Measurements from ENCODE around the gene NPHP4.

Gene NPHP4

DNA sequence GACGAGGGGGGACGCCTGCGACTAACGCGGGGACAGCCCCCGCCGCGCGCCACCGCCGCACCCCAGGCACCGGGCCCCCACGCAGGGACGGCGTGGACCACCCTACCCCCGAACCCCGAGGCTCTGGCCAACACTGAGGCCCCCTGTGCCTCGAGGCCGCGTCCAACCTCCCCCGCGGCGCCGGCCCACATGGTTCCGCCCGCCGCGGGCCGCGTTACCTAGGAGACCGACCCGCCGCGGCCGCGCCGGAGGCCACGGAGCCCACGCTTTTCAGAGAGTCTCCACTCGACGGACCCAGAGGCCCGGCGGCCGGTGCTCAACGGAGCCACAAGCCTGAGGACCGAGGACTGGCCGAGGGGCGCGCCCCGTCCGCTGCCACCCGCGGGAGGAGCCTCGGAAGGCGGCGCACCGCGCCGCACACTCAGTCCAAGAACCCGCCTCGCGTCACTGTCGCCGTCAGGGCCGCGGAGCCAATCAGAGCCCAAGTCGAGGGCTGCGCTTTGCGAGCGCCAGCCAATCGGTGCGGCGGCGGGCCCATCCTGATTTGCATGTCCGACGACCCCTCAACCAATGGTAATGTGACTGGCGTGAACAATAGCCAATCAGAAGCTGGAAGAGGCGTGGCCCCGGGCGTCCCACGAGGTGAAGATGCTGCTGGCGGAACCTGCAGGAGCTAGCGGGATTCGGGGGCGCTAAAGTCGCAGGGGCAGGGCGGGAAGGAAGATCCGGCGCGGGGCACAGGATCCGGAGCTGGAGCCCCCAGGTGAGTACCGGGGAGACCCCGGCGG is at the start of gene NPHP4:
TSS of gene NPHP4 (minus strand) at position 400 of the 788 bp plus-strand sequence. CDS start 6,136 bp downstream, outside the sequence.
- DNase-seq (ENCODE audit: low read depth in 2 of 2): peak; percentile 97 to 99

DNA sequence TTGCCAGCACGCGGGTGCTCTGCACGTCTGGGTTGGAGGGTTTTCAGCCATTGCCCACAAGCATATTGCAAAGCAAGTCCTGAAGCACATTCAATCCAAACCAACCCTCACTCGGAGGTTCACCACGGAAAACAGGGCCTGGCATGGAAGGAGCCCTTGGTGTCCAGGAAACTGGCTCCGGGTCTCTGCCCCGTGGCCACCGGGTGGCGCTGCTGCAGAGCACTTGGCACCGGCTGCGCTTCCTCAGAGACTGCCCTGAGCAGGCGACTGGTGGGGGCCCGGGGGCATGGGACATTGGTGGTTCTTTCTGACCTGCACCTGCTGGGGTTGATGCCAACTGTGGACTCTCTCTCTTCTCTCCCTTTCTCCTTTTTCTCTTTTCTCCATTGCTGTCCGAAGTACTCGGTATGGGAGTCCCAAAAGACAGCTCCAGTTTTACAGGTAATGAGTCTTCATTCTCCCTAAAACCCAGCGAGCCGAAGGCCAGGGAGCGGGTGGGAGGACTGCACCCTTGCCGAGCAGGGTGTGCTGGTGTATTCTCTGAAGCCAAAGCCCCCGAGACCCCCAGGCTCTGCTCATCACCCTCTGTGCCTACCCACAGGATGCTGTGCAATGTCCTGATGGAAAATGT is 49.3 kb upstream of the NPHP4 start:
- DNase-seq (ENCODE audit: low read depth in 2 of 2): no peak

- DNase-seq (ENCODE audit: low read depth in 2 of 2): no peak
These were observed 48.7 kb upstream of the NPHP4 start for GRCh38 chr1:6040861-6041415.

DNA sequence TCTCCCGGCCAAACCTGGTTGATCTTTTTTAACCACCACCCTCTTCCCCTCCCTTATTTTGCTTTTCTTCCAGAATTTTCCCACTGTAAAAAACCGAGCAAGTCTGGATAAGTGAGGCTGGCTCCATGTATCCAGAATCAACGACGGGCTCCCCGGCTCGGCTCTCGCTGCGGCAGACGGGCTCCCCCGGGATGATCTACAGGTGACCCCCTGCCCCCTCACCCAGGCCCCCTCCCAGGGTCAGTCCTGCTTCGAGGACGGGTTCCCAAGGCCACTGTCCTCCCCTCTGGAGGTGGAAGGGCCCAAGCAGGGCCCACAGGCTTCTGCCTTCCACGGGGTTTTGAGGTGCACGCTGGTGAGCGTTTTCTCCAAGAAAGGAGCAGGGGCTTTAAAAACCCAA is 48.2 kb upstream of the NPHP4 start:
- DNase-seq (ENCODE audit: low read depth in 2 of 2): no peak

DNA sequence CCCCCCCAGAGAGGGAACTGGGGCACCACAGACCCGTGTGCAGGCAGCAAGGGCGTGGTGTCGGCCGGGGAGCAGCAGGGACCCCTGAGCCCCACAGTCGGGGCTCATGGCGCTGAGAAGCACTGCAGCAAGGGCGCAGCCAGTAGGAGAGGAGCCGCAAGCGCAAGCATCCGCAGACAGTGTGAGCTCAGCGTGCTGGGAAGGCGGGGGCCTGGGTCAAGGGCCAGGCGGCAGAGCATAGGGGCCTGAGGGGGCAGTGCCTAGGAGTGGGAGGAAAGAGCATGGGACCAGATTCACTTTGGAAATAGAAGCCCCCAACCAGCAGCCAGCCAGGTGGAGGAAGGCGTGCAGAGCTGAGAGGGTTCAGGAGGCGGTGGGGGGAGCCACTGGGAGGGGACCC is 46.8 kb upstream of the NPHP4 start:
- no peak for DNase-seq (ENCODE audit: low read depth in 2 of 2)

DNA sequence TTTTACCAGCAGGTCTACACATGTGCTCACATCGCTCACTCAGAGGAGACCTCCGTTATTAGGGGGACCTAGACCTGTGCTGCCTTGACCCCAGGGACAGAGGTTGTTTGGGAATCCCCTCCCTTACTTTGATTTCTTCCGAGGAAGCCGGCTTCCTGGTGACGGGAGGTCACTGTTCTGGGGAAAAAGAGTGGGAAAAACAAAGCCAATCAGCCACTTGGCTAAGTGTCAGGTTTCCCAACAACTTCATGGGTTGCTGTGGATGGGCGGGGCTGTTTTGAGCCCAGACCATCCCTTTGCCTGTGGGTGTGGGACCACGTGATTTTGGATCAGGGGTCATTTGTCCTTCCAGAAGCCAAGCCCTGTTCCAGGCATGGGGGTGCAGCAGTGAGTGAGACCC is 46.4 kb upstream of the NPHP4 start:
- no peak for DNase-seq (ENCODE audit: low read depth in 2 of 2)

- DNase-seq (ENCODE audit: low read depth in 2 of 2): no peak
These were observed 45.1 kb upstream of the NPHP4 start for GRCh38 chr1:6037338-6037762.

DNA sequence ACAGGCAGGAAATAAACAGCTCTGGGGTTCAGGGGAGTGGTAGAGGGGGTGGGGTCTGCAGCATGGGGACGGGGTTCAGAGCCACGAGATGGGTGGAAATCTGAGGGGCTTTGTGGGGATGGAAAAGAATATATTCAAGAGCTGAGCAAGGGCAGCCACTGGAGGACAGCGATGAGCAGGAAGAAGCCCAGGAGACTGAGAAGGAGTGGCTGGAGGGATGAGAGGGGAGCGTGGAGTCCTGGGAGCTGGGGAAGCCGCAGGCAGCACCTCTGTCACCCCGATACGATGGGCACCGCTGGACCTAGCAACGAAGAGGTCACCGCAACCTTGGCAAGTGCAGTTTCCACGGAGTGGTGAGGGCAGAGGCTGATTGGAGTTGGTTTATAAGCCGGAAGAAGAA is 43.5 kb upstream of the NPHP4 start:
- DNase-seq (ENCODE audit: low read depth in 2 of 2): no peak

- no peak for DNase-seq (ENCODE audit: low read depth in 2 of 2)
These were observed 43.1 kb upstream of the NPHP4 start for GRCh38 chr1:6035303-6035702.

DNA sequence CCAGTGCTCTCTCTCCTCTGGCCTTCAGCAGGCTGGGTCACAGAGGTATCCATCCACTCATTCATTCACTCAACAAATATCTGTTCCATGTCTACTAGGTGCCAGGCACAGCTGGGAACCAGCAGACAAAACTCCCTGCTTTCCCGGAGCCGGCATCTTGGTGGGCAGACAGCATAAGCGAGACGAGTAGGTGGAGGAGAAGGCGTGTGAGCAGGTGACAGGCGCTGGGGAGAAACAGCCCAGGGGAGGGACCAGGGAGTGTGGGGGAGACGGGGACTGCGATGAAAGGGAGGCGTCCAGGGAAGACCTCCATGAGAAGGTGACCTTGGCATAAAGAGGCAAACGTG is 42.5 kb upstream of the NPHP4 start:
- DNase-seq (ENCODE audit: low read depth in 2 of 2): no peak

- DNase-seq (ENCODE audit: low read depth in 2 of 2): peak in 1 of 2 donors; percentile 22
These were observed 41.9 kb upstream of the NPHP4 start for GRCh38 chr1:6033986-6034749.

- no peak for DNase-seq (ENCODE audit: low read depth in 2 of 2)
These were observed 40.9 kb upstream of the NPHP4 start for GRCh38 chr1:6033124-6033523.

DNA sequence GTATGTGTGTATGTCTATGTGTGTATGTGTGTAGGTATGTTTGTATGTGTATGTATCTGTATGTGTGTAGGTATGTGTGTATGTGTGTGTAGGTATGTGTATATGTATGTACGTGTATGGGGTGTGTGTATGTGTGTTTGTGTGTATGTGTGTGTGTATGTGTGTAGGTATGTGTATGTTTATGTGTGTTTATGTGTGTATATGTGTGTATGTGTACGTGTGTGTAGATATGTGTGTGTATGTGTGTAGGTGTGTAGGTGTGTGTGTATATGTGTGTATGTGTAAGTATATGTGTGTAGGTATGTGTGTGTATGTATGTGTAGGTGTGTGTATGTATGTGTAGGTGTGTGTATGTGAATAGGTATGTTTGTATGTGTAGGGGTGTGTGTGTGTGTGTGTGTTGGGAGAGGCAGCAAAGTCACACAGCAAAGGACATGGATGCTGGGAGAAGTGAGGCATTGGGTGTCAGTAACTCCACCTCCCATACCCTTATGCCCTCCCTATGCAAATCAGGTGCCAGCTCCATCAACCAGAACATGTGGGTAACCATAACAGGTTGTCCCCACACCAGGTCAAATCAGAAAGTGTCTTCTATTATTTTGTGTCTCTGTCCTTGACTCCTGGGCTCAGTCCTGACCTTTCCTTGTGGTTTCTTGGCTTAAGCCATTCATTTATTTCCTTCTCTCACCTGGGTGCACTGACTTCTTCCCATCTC is 38.5 kb upstream of the NPHP4 start:
- no peak for DNase-seq (ENCODE audit: low read depth in 2 of 2)

DNA sequence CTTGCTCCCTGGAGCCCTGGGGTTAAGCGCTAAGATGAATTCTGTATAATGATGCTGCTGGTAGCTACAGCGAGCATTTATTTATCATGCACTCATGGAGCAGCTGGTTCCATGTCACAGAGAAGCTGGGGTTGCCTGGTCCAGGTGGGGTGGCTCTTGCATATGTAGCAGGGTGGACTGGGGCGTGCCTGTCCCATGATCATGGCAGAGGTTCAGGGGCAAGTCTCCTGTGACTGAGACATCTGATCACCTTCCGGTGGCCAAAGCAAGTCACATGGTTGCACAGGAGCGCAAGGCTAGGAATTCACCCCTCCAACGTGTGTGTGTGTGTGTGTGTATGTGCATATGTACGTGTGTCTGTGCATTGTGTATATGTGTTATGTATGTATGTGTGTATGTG is 37.9 kb upstream of the NPHP4 start:
- DNase-seq (ENCODE audit: low read depth in 2 of 2): no peak

DNA sequence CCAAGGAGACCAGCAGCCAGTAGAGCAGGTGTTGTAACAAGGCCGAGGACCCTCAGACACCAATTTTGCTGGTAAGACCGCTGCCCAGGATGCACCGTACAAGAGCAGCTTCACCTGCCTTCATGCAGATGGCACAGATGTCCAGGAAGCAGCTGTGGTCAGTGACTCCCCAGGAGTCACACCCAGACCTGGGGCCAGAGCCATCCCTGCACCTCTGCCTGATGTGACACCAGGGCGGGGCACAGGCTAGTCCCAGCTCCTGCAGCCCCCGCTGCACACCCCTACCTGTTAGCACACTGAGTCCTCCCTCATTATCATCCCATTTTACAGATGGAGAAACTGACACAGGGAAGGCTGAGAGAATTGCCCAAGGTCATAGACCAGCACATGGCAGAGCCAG is 37.1 kb upstream of the NPHP4 start:
- no peak for DNase-seq (ENCODE audit: low read depth in 2 of 2)

- DNase-seq (ENCODE audit: low read depth in 2 of 2): peak; percentile 33 to 39
These were observed 36.0 kb upstream of the NPHP4 start for GRCh38 chr1:6028042-6028850.

- DNase-seq (ENCODE audit: low read depth in 2 of 2): no peak
These were observed 35.4 kb upstream of the NPHP4 start for GRCh38 chr1:6027591-6027990.

- DNase-seq (ENCODE audit: low read depth in 2 of 2): peak; percentile 87 to 91
These were observed 34.0 kb upstream of the NPHP4 start for GRCh38 chr1:6026095-6026809.

GRCh38 chr1:6025269-6026094 is 33.3 kb upstream of the NPHP4 start:
- DNase-seq (ENCODE audit: low read depth in 2 of 2): no peak

Measured in stimulated activated CD4-positive, alpha-beta T cell treated with anti-CD3 and anti-CD28 coated beads, Interleukin-1b, Interleukin-23, amount 100 ng/mL, for 4 hours (primary cell).